ENCODE results near the gene CCDC88C.

The CCDC88C gene

DNA sequence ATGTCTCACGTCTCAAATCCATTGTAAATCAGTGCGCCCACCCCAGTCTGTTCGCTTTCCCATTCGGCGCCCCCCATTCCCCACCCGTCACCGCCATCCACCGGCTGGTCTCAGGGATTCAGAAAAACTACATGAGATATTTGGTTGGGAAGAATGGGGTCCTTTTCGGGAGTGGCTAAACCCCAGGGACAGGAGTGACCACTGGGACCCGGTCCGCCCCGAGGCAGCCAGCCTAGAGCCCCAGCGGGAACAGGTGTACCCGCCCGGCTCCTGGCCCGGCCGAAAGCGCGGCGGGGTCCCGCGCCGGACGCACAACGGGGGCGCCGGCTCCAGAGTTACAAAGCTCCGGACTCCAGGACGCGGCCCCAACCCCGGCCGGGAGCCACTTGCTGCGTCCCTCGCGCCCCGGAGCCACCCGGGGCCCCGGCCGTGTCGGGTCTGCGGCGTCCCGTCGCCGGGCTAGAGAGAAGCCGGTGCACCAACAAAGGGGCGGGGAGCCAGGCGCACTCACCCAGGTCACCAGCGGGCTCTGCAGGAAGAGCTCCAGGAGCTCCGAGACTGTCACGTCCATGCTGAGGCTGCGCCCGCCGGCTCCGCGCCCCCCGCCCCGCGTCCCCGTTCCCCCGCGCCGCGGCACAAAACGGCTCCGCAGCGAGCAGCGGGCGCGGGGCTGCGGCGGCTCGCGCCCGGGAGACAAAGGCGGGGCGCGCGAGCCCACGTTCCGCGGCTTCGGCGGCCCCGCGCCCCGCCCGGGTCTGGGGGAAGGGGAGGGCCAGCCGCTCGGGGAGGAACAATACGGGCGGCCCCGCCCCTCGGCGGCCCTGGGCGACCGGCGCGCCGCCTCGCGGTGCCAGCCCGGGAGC, at the start of gene CCDC88C:
Gene CCDC88C (minus strand): TSS at position 701 of the 863 bp plus-strand sequence. CDS start 130 bp downstream, at position 571.
- DNase-seq (ENCODE audit: low spot score) = peak; percentile 89
- TF ChIP-seq CTCF (IDR thresholded peaks at IDR 0.05; ENCODE audit: borderline replicate concordance, control extremely low read depth, extremely low read depth, insufficient read depth, missing control alignments) = no peak
- in situ Hi-C loops (cut with MboI; ENCODE audit: low sequenced_read_pairs, unreplicated experiment) = loop anchor here (25.0 kb wide), 1 partner anchor 230 kb away; no protein-coding TSS in a partner anchor

- in situ Hi-C loops (cut with MboI; ENCODE audit: low sequenced_read_pairs, unreplicated experiment) = no loop called here
- DNase-seq (ENCODE audit: low spot score) = no peak
Observed at GRCh38 chr14:91466192-91466591, 48.6 kb upstream of the CCDC88C start.

DNA sequence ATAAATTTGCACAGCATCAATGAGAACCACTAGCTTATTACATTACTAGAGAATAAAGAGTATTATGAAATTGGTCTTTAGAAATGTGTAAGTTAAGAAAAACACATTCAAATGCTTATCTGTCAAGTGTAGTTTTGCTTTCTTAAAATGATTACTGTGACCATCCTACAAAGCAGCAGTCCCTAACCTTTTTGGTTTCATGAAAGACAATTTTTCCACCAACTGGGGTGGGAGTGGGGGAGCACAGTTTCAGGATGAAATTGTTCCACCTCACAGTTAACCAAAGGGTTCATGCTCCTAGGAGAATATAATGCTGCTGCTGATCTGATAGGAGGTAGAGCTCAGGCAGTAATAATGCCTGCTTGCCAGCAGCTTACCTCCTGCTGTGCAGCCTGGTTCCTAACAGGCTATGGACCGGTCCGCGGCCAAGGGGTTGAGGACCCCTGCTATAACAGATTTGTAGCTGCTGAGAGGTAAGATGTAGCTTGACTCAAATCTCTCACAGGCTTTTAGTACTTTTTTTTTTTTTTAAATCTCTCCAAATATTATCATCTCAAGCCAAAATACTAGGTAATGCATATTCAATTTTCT, 47.1 kb upstream of the CCDC88C start:
- in situ Hi-C loops (cut with MboI; ENCODE audit: low sequenced_read_pairs, unreplicated experiment) = no loop called here
- no peak for DNase-seq (ENCODE audit: low spot score)
- no peak for TF ChIP-seq CTCF (IDR thresholded peaks at IDR 0.05; ENCODE audit: borderline replicate concordance, control extremely low read depth, extremely low read depth, insufficient read depth, missing control alignments)

More at GRCh38 chr14:91466192-91466591, 48.6 kb upstream of the CCDC88C start:
- TF ChIP-seq CTCF (IDR thresholded peaks at IDR 0.05; ENCODE audit: borderline replicate concordance, control extremely low read depth, extremely low read depth, insufficient read depth, missing control alignments) = no peak

GRCh38 chr14:91458612-91459011, 41.0 kb upstream of the CCDC88C start:
- no peak for DNase-seq (ENCODE audit: low spot score)
- in situ Hi-C loops (cut with MboI; ENCODE audit: low sequenced_read_pairs, unreplicated experiment) = no loop called here
- TF ChIP-seq CTCF (IDR thresholded peaks at IDR 0.05; ENCODE audit: borderline replicate concordance, control extremely low read depth, extremely low read depth, insufficient read depth, missing control alignments) = no peak

DNA sequence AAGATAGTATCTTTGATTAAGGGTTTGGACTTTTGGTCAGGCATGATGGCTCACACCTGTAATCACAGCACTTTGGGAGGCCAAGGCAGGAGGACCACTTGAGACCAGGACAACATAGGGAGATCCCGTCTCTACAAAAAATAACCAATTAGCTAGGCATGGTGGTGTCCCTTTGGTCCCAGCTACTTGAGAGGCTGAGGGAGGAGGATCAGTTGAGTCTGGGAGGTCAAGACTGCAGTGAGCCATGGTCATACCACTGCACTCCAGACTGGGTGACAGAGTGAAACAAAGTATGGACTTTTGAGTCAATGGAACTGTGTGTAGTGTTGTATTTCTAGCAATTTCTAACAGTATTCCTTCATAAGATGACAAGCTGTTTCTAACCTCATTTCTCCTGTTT, 38.7 kb upstream of the CCDC88C start:
- in situ Hi-C loops (cut with MboI; ENCODE audit: low sequenced_read_pairs, unreplicated experiment) = no loop called here
- no peak for TF ChIP-seq CTCF (IDR thresholded peaks at IDR 0.05; ENCODE audit: borderline replicate concordance, control extremely low read depth, extremely low read depth, insufficient read depth, missing control alignments)
- DNase-seq (ENCODE audit: low spot score) = no peak

- TF ChIP-seq CTCF (IDR thresholded peaks at IDR 0.05; ENCODE audit: borderline replicate concordance, control extremely low read depth, extremely low read depth, insufficient read depth, missing control alignments) = no peak
- in situ Hi-C loops (cut with MboI; ENCODE audit: low sequenced_read_pairs, unreplicated experiment) = no loop called here
- no peak for DNase-seq (ENCODE audit: low spot score)
Observed at GRCh38 chr14:91454580-91454979, 37.0 kb upstream of the CCDC88C start.

All from GM13976 (cell line).